IMR-90 (cell line): ENCODE data around the gene LNX1. TPM values are rescaled to one million over a fixed set of nuclear protein-coding genes. Genes with fewer than 3 reads are reported as not detected.
A peak's percentile ranks its signal among the peaks of the same experiment; 100 is the strongest.

ENCODE experiments used
- ATAC-seq: fragments of 200-7000 bp; cut with Tn5 transposase; 2 replicates; pipeline ENCODE4 v1.9.1; 2020; ENCODE audit warnings: low read depth, mild to moderate bottlenecking, moderate library complexity
- BruUV-seq: library from RNA; stranded (reverse); fragments of 400-500 nt; replicated peaks from 2 replicates; lab custom pipeline; 2021; lab: Mats Ljungman, UMichigan
- CTCF ChIA-PET: fragments of 300-600 bp; formaldehyde crosslinking; extraction: SDS; loops from one replicate; lab custom pipeline; 2021; ENCODE audit warnings: antibody characterized with exemption; lab: Yijun Ruan, JAX
- POLR2A ChIA-PET: fragments of 300-600 bp; sonication (Branson Sonifier 250); formaldehyde crosslinking; loops from one replicate; lab custom pipeline; 2022; ENCODE audit warnings: antibody characterized with exemption; ENCODE audit not compliant: unreplicated experiment; lab: Charles Lee
- DNase-seq: peaks from one replicate; pipeline ENCODE4 v3.0.0; 2013
- H2AFZ ChIP-seq: replicated peaks from 2 replicates; pipeline ENCODE3; 2013; ENCODE audit warnings: low read length, mild to moderate bottlenecking; ENCODE audit not compliant: poor library complexity
- H2AK5ac ChIP-seq: 2 replicates; pipeline ENCODE4 v1.6.1; 2013; ENCODE audit warnings: low read depth, low read length, inconsistent platforms
- H2AK9ac ChIP-seq: replicated peaks from 2 replicates; pipeline ENCODE3; 2013; ENCODE audit warnings: mild to moderate bottlenecking, low read depth, low read length, moderate library complexity; ENCODE audit not compliant: poor library complexity
- H2BK120ac ChIP-seq: 2 replicates; pipeline ENCODE4 v1.6.1; 2013; ENCODE audit warnings: low read depth, low read length, inconsistent platforms
- H2BK15ac ChIP-seq: 3 replicates; pipeline ENCODE4 v1.6.1; 2013; ENCODE audit warnings: low read depth, low read length, inconsistent platforms
- H2BK20ac ChIP-seq: 2 replicates; pipeline ENCODE4 v1.6.1; 2013; ENCODE audit warnings: low read depth, mild to moderate bottlenecking, inconsistent platforms, low read length, moderate library complexity
- H2BK5ac ChIP-seq: 2 replicates; pipeline ENCODE4 v1.6.1; 2013; ENCODE audit warnings: mild to moderate bottlenecking, low read depth, low read length, inconsistent platforms; ENCODE audit not compliant: poor library complexity, severe bottlenecking
- H3K14ac ChIP-seq: replicated peaks from 2 replicates; pipeline ENCODE4 v1.6.1; 2013; ENCODE audit warnings: low read depth, low read length, inconsistent platforms
- H3K18ac ChIP-seq: 2 replicates; pipeline ENCODE4 v1.6.1; 2013; ENCODE audit warnings: low read depth, low read length, control low read depth
- H3K23ac ChIP-seq: 2 replicates; pipeline ENCODE4 v1.6.1; 2013; ENCODE audit warnings: low read depth, low read length, inconsistent platforms
- H3K27ac ChIP-seq: 2 replicates; pipeline ENCODE4 v1.5.1; 2013; ENCODE audit warnings: mild to moderate bottlenecking, control low read depth, low read length; ENCODE audit not compliant: insufficient read depth
- H3K27me3 ChIP-seq: 2 replicates; pipeline ENCODE4 v1.6.1; 2013; ENCODE audit warnings: low read length; ENCODE audit not compliant: control insufficient read depth, insufficient read depth
- H3K36me3 ChIP-seq: 2 replicates; pipeline ENCODE4 v1.6.1; 2013; ENCODE audit warnings: low read length, mixed read lengths; ENCODE audit not compliant: control insufficient read depth, insufficient read depth
- H3K4ac ChIP-seq: 2 replicates; pipeline ENCODE4 v1.6.1; 2013; ENCODE audit warnings: low read depth, low read length, inconsistent platforms
- H3K4me1 ChIP-seq: 2 replicates; pipeline ENCODE4 v1.6.1; 2013; ENCODE audit warnings: low read length, mixed read lengths; ENCODE audit not compliant: control insufficient read depth, insufficient read depth
- H3K4me2 ChIP-seq: 2 replicates; pipeline ENCODE4 v1.6.1; 2013; ENCODE audit warnings: low read depth, mild to moderate bottlenecking, control low read depth, low read length, moderate library complexity
- H3K4me3 ChIP-seq: 2 replicates; pipeline ENCODE4 v1.5.1; 2013; ENCODE audit warnings: low read depth, mild to moderate bottlenecking, control low read depth, low read length, moderate library complexity; ENCODE audit not compliant: insufficient read depth
- H3K56ac ChIP-seq: 2 replicates; pipeline ENCODE4 v1.6.1; 2013; ENCODE audit warnings: low read length, inconsistent platforms; ENCODE audit not compliant: insufficient read depth; ENCODE audit errors: extremely low read depth
- H3K79me1 ChIP-seq, 2 experiments: 2 replicates each; pipeline ENCODE4 v1.6.1; 2013; ENCODE audit warnings: low read length in 2 of 2, inconsistent platforms in 1 of 2, low read depth in 1 of 2
- H3K9ac ChIP-seq: 2 replicates; pipeline ENCODE4 v1.6.1; 2013; ENCODE audit warnings: low read depth, low read length, control low read depth
- H3K9me1 ChIP-seq: 2 replicates; pipeline ENCODE4 v1.6.1; 2013; ENCODE audit warnings: low read length, inconsistent platforms; ENCODE audit not compliant: insufficient read depth
- H3K9me3 ChIP-seq: 2 replicates; pipeline ENCODE4 v1.6.1; 2013; ENCODE audit warnings: low read length; ENCODE audit not compliant: control insufficient read depth, insufficient read depth
- H4K20me1 ChIP-seq: 2 replicates; pipeline ENCODE4 v1.6.1; 2013; ENCODE audit warnings: low read length, inconsistent platforms; ENCODE audit not compliant: insufficient read depth
- H4K5ac ChIP-seq: 2 replicates; pipeline ENCODE4 v1.6.1; 2013; ENCODE audit warnings: mild to moderate bottlenecking, low read depth, low read length, control low read depth
- H4K8ac ChIP-seq, 2 experiments: 2 replicates each; pipeline ENCODE4 v1.6.1; 2013; ENCODE audit warnings: low read depth in 2 of 2, low read length in 2 of 2, control low read depth in 1 of 2, inconsistent platforms in 1 of 2
- H4K91ac ChIP-seq: 2 replicates; pipeline ENCODE4 v1.6.1; 2013; ENCODE audit warnings: low read depth, low read length, inconsistent platforms; ENCODE audit not compliant: insufficient read depth
- ELK1 ChIP-seq: fragments of 150-350 bp; IDR thresholded peaks from 2 replicates; pipeline ENCODE4 v1.6.1; 2016; ENCODE audit warnings: low read depth, mild to moderate bottlenecking, low read length, moderate library complexity, borderline replicate concordance
- FOS ChIP-seq: fragments of 150-350 bp; IDR thresholded peaks from 2 replicates; pipeline ENCODE4 v1.6.1; 2016; ENCODE audit warnings: low read depth, low read length
- MAFK ChIP-seq: IDR thresholded peaks from 2 replicates; pipeline ENCODE4 v1.6.1; 2012; ENCODE audit warnings: low read depth, low read length, improper control_type of control experiment
- MAZ ChIP-seq: IDR thresholded peaks from 2 replicates; pipeline ENCODE4 v1.6.1; 2012; ENCODE audit warnings: low read depth, mild to moderate bottlenecking, low read length, improper control_type of control experiment, moderate library complexity, borderline replicate concordance
- MXI1 ChIP-seq: IDR thresholded peaks from 2 replicates; pipeline ENCODE4 v1.6.1; 2012; ENCODE audit warnings: low read depth, mild to moderate bottlenecking, low read length, moderate library complexity, borderline replicate concordance
- RCOR1 ChIP-seq: IDR thresholded peaks from 2 replicates; pipeline ENCODE4 v1.6.1; 2012; ENCODE audit warnings: mild to moderate bottlenecking, low read length, improper control_type of control experiment; ENCODE audit not compliant: insufficient replicate concordance
- WGBS, 2 experiments: methylation state at CpG; one replicate each; pipeline versions ENCODE4 v1.1.5 to v1.1.7; 2013; ENCODE audit warnings: missing lambda C conversion rate in 2 of 2; ENCODE audit not compliant: insufficient read length in 1 of 2; ENCODE audit errors: extremely low coverage in 2 of 2; 5-methylcytosine and 5-hydroxymethylcytosine counted together
- dilution Hi-C: fragments of 300-500 bp; cut with HindIII; formaldehyde crosslinking; loops from one replicate; pipeline ENCODE4 v1.14.3; 2018; ENCODE audit warnings: low sequenced_read_pairs; ENCODE audit not compliant: unreplicated experiment
- in situ Hi-C: fragments of 300-500 bp; cut with MboI; formaldehyde crosslinking; loops from 3 replicates; pipeline ENCODE4 v1.14.3; 2019; ENCODE audit warnings: low sequenced_read_pairs, inconsistent platforms, mixed read lengths
- intact Hi-C: fragments of 100-400 bp; cut with micrococcal nuclease; formaldehyde crosslinking; loops from 2 replicates; pipeline ENCODE4 v1.10.0; 2022
- polyA plus RNA-seq, 3 experiments: library from polyadenylated mRNA; depleted of rRNA; stranded (reverse); fragments of >200 nt; gene quantifications; 2 replicates each; pipeline ENCODE4 v1.2.3, GENCODE V29; 2012; ENCODE audit warnings: low replicate concordance in 1 of 3
- total RNA-seq: library from RNA; depleted of rRNA; stranded (reverse); fragments of >200 nt; gene quantifications from 2 replicates; pipeline ENCODE4 v1.2.3, GENCODE V29; 2012

The LNX1 gene
- total and polyA plus RNA-seq, 2 of the 4 experiments (the other 2 are of a cell fraction): 0.15 to 0.36 TPM

- Histone ChIP-seq H2BK15ac (no peak overlapping the region), H3K79me1 (no peaks in the 10 kb centered on the region), H3K9me3 (no peaks in the 10 kb centered on the region), H4K5ac (no peak overlapping the region), H3K23ac (no peak overlapping the region), H2BK20ac (no peak overlapping the region), H3K14ac (no peak overlapping the region), H3K18ac (peak overlapping the region; percentile 13; the same call in 1 of the 2 replicates), H3K36me3 (no peaks in the 10 kb centered on the region), H2BK120ac (peak overlapping the region; percentile 18; the same call in 1 of the 2 replicates), H2AK5ac (no peak overlapping the region), H2BK5ac (no peak overlapping the region), H3K4ac (no peak overlapping the region), H3K27ac (no peak overlapping the region), H4K20me1 (no peaks in the 10 kb centered on the region), H4K8ac (no peak overlapping the region), H3K27me3 (no peaks in the 10 kb centered on the region), H3K9me1 (0 out of 2 replicates have a peak, but pooled peaks cover 3% of the 10 kb centered on the region), H3K9ac (no peak overlapping the region), H4K91ac (no peak overlapping the region), H2AFZ (no peak overlapping the region), H3K4me1 (peaks cover 10% of the 10 kb centered on the region), H3K4me3 (no peak overlapping the region), H3K56ac (no peak overlapping the region), H2AK9ac (no peak overlapping the region), H3K4me2 (no peak overlapping the region)
- CTCF ChIA-PET: interaction anchor here (1.2 kb wide), 1 partner anchor 628 kb away, joined by 3 read pairs; no protein-coding TSS in a partner anchor
- intact Hi-C loops: no loop called here
- DNase-seq (no peak), ATAC-seq (no peak)
- TF ChIP-seq ELK1 (no peak), FOS (no peak), RCOR1 (no peak), MXI1 (no peak), MAZ (no peak), MAFK (no peak)
- POLR2A ChIA-PET: interaction anchor here (0.7 kb wide), 1 partner anchor 65 kb away, joined by 3 read pairs; no protein-coding TSS in a partner anchor
- no TSS peak for BruUV-seq
- WGBS, 2 experiments: no CpG with 5 or more reads among the region's 2 CpGs
- dilution Hi-C loops: no loop called here
- in situ Hi-C loops: no loop called here
Observed at GRCh38 chr4:53590187-53590586, 1.1 kb downstream of the LNX1 start.
